Brain pericyte (primary cell): ENCODE data around the gene FNDC3B.

Source experiments
- DNase-seq: peaks from one replicate; pipeline ENCODE4 v3.0.0-alpha.2; 2012; ENCODE audit warnings: low read depth, low spot score

Gene FNDC3B

DNA sequence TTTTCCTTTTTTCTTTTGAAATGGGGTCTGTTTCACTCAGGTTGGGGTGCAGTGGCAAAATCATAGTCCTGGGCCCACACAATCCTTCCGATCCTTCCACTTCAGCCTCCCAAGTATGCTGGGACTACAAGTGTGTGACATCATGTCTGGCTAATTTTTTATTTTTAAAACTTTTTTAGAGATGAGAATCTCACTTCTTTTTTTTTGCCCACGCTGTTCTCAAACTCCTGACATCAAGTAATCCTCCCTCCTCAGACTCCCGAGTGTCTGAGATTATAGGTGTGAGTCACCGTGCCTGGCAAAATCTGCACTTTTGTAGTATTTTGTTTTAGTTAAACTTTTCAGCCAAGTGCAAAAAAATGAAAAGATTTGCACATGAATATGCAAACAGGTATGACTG, 171.0 kb downstream of the FNDC3B start:
- no peak for DNase-seq

DNA sequence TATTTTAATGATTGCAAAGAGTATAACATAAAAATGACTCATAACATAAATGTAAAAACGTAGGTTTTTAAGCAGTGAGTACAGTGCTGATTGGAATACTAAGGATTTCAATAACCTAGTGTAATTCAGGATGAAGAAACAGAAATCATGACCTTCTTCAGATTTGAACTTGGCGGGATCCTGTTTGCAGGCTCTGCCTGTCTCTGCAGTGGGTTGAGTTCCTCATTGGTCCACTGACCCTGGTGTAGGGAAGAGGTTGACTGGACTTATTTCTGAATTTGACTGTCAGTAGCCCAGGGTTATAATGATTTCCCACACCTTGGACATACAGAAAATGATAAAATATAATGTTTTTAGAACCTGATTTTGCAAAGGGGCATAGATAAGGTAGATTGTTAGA, 171.7 kb downstream of the FNDC3B start:
- no peak for DNase-seq

DNA sequence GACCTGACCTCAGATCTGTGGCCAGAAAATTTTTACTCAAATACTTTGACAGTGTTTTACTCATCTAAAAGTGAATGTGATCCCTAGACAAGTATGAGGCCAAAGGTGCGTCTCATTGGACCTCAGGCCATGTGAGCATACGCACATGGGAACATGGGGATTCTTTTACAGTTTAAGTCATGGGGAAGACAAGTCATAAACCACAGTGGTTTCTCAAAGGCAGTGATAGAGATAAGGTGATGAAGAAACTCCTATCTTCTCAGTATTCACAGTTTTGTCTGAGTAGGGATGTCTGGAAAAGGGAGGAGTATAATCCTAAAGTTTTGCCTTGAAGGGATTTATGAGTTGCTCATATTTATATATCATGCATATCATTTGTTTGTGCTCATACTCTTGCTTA, 173.8 kb downstream of the FNDC3B start:
- no peak for DNase-seq

DNA sequence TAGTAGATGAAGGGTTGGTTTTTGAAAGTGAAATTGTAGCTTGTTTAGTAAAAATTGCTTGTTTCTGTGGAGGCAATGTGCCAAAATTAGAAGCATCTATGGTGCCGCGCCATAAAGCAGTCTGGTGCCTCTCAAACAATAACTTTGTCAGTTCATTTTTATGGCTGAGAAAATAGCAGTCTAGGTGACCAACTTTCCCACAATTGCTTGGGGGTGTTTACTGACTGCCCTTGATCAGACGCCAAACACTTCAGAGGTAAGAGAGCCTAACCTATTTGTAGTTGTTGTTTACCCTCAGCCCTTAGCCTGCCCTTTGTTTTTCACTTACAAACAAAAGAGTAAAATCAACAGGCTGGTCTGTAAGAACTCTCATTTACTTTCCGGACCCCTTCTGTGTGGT, 174.5 kb downstream of the FNDC3B start:
- DNase-seq, result no peak

DNA sequence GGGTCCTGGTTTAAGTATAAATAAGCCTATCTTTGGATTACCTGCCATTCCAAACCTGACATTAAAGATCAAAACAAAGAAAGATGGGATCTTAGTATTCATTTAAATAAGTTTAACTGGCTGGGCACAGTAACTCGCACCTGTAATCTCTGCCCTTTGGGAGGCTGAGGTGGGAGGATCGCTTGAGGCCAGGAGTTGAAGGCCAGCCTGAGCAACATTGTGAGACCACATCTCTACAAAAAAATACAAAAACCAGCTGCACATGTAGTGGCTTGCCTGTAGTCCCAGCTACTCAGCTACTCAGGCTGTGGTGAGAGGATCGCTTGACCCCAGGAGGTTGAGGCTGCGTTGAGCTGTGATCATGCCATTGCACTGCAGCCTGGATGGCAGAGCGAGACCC, 176.9 kb downstream of the FNDC3B start:
- no peak for DNase-seq

DNA sequence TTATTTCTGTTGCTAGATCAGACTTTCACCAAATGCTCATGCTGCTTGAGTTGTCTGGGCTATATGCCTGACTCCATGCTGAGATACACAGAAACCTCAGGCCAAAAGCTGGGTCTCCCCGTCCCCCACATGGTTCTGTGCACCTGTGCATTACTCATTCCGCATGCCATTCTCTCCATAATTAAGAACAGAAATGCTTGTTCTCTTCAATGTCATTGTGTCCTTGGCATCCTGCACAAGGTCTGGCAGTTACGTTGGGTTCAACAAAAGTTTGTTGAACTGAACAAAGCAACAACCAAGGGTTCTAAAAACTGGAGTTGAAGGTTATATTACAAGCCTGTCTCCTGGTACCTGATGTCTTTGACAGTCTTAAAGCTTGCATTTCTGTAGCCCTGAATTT, 177.5 kb downstream of the FNDC3B start:
- DNase-seq, result no peak

DNA sequence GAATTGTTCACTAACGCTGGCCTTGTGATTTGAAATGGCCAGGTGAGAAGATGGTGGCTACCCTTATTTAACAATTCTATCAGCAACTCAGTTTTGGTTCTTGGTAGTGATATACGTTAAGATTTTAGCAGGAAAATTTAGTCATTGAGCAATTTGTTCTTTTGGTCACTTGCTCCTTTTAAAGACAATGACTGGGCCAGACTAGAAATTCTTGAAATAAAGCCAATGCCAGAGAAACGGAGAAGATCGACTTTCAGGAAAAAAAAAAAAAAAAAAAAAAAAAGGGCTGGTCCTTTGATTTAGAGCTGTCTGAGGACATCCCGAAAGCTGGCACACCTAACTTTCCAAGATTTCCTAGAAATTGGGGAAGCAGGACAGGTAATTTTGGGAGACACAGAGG, 178.5 kb downstream of the FNDC3B start:
- no peak for DNase-seq

DNA sequence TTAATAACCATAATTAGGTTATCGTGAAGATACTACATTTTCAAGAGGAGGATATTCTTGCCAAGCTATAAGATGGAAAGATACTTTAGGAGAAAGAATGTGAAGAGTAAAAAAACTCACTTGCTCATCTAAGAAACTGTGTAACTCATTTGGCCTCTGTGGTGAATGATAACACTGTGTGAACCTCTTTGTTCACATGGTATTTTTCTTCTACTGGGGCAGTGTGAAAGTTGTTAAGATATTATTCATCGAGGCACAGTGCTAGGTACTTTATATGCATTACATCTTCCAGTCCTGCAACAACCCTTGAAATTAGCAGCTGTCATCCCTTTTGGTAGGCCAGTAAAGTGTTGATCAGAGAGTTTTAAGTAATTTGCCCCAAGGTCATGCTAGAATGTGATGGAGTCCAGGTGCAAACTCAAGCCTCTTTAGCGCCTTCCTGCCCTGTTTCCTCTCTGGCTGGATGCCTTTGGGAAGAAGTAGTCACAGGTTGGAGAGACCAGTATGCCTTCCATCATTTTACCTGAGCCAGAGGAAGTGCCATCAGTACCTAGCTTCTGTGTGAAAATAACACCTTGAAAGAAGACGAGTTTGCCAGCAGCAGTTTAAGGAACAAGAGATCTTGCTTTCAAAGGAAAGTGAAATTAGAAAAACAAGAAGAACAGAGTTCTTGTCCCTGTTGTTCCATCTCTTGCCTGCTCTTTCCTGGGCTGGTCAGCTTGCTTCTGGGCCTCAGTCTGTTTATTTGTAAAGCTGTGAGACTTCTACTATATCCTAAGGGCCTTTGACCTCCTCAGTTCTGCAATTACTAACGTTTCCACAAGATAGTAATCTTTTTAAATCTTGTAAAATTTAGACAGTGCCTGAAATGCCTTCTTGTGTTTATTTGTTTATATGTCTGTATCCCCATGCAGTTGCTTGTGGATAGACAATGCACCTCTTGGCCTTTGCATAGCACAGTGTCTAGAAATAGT, 179.3 kb downstream of the FNDC3B start:
- DNase-seq, result no peak

DNA sequence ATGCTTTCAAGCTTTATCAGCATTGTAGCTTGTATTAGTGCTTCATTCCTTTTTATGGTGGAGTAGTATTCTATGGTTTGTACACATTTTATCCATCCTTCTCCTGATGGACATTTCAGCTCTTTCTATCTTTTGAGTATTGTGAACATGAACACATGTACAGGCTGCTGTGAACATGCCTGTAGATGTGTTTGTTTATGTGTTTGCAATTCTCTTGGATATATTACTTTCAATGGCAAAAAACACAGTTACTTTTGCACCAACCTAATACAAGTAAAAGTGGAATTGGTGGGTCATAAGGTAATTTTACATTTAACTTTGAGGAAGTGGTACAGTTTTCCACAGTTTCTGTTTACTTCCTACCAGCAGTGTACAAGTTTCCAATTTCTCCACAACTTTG, 180.4 kb downstream of the FNDC3B start:
- DNase-seq, result no peak

DNA sequence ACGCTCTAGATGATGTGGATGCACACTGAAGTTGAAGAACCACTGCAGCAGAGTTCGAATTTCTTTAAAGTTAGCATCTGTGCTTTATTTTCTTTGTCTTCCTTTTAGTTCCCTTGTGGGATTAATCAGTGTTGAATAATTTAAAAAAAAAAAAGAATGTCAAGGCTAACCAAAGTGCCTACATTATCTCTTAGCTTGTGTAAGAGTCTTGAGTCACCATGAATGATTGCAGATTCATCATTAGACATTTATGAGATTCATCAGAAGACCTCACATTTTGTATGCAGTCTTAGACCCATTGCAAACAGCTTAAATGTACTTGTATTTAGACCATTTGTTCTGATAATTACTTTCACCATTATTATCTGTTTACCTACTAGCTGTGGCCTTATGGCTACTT, 182.2 kb downstream of the FNDC3B start:
- DNase-seq, result no peak

DNA sequence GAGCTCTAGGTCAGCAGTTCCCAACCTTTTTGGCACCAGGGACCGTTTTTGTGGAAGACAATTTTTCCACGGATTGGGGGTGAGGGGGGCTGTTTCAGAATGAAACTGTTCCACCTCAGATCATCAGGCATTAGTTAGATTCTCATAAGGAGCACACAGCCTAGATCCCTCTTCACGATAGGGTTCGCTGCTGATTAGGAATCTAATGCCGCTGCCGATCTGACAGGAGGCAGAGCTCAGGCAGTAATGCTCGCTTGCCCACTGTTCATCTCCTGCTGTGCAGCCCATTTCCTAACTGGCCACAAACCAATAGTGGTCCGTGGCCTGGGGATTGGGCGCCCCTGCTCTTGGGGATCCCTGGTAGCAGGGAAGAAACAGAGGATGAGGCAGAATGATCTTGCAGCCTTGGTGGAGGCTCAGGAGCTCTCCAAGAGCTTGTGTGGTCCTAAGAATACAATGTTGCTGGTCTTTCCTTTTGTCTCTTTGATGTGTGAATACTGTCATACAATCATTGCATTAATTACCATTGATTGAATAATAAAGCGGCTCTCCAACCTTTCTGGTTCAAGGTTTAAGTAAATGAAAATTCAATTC, 183.2 kb downstream of the FNDC3B start:
- DNase-seq, result no peak

DNA sequence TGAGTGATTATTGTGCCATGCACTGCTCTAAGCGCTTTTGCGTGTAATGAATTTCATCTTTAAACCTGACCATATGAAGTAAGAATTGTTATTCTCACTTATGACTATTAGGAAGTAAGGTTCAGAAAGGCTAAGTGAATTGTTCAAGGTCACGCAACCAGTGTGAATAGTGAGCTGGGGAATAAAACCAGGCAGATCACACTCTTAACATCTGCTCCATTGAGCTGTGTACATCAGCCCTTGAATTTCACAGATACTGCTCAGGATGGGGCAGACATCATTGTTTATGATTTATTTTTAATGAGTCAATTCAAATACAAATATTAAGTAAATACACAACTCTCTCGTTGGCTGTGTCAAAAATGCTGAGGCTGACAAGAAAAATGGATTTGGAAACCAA, 184.5 kb downstream of the FNDC3B start:
- DNase-seq, result no peak

DNA sequence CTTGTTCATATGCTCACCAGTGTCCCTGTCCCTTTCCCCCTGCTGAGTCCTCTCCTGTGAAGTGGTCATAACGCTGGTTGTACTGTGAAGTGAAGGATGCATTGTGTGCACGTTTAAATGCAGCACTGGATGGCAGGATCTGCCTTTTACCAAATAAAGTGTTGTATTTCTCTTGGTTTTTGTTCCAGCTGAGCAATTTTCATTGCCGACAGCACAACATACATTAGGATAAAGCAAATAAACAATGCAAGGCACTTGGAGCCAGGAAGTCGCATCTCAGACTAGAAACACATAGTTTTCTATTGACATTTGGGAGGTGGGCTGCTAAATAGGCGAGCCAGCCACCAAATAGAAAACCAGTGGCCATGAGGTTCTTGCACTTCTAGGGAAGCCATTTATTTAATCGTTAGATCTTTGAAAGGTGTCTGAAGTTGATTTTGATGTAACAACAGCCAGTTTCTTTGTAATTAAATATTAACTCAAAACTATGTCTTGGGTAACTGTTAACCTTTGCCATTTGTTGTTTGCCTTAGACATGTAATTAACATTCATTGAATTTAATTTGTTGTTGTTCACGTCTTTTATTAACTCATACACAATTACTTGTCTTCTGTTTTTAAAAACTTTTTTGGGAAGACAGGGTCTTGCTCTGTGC, 185.3 kb downstream of the FNDC3B start:
- DNase-seq, result no peak

DNA sequence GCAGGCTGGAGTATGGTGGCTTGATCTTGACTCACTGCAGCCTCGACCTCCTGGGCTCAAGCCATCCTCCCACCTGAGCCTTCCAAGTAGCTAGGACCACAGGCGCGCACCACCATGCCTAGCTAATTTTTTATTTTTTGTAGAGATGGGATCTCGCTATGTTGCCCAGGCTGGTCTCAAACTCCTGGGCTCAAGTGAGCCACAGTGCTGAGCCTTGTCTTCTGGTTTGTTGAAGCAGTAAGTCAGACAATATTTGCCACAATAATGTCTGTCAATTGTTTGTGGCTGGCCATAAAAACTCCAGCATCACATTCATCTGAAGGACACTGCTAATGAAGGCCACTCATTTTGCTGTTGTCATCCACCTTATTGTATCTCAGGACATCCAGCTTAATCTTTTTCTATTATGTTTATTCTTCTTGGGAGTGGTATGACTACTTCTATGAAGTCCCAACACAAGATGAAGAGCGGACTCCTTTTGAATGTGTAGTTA, 185.9 kb downstream of the FNDC3B start:
- no peak for DNase-seq

DNA sequence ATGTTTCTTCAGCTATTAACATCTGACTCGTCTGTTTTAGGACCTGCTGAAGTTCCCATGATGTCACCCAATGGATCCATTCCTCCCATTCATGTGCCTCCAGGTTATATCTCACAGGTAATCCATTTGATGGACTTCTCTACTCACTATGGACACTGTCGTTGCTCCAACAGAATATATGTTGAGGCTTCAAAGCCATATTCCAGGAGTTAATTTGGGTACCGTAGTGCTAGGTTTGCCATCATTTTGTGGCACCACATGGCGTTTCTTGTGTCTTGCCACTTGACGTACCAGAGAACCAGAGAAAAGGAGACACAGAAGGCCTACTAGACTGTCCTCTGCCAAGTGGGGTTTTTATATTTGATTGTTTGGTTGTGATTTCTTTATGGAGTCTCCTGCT, 187.5 kb downstream of the FNDC3B start:
- DNase-seq, result no peak

DNA sequence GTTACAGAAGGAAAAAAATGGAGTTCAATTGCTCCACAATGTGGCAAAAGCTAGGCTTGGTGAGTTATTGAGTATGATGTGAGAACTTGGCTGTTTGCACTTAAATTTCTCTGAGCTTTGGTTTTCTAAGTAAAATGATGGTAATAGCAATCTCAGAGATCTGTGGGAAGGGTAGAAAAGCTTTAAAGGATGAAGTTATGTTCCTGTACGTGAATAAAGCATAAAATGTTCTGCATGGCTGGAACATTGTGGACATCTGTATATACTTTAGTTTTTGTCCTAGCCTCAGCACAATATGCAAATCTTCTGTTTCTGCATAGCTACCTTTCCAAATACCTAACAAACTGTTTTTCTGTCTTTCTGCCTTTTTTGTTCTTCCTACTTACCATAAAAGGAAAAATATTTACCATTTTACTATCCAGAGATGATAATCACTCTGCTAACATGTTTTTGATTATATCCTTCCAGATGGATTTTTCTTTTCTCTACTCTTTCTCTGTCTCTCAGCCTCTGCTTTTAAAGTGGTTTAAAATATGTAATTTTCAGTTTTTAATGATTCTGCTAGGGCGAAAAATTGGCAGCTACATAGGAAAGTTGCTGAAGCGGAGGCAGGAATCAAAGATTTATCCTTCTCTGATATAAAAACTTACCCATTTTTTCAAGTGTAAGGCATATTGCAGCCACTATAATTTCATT, 188.1 kb downstream of the FNDC3B start:
- DNase-seq, result no peak

DNA sequence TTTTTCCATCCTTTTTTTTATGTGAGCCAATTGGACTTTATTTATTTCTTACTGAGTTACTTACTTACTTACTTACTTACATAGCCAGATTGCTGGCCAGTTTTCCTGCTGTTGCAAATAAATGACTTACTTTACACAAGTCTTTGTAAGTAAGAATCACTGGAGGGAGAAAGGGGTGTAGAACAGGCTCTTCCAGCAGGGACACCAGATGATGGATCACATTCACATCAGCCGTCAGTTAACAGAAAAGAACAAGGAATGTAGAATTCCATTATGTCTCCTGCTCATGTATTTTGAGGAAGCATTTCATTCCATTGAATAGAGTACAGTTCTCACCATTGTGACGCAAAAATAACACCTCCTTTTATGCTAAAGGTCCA, 188.6 kb downstream of the FNDC3B start:
- DNase-seq, result no peak

DNA sequence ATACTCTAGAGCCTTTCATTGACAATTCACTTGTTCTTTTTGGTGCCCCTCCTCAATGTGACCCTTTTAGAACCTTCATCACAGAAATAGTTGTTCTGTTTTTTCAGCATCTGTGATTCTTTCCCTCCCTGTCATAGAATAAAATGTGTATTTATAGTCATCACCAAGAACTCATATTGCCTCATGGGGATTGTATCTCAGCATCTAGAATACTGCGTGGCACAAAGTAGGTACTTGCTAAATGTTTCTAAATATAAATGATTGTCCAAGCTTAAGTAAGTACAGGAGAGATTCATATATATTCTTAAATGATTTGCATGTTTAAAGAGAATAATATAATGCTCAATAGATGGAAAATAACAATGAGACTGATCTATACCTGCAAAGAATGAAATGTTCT, 190.1 kb downstream of the FNDC3B start:
- no peak for DNase-seq

DNA sequence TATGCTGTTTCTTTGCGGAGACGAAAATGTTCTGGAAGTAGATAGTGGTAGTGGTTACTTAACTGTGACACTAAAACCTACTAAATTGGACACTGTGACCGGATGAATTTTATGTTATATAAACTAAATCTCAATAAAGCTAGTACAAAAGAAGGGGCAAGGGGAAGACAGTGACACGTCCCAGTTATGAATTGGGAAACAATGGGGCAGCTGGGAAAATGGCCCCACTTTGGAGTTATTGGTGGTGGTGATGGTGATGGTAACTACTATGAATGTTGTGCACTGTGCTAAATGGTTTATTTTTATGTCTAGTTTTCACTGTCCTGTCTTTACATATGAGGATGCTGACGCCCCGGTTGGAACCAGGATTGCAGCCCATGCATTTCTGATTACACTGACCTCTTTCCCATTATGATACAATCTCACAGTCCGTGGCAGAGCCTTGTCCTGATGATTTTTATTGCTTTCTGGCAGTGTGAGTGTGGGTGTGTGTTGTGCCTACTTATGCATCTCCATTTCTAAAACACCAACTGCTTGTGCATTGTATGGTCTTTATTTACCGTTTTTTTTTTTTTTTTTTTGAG, 192.0 kb downstream of the FNDC3B start:
- no peak for DNase-seq

DNA sequence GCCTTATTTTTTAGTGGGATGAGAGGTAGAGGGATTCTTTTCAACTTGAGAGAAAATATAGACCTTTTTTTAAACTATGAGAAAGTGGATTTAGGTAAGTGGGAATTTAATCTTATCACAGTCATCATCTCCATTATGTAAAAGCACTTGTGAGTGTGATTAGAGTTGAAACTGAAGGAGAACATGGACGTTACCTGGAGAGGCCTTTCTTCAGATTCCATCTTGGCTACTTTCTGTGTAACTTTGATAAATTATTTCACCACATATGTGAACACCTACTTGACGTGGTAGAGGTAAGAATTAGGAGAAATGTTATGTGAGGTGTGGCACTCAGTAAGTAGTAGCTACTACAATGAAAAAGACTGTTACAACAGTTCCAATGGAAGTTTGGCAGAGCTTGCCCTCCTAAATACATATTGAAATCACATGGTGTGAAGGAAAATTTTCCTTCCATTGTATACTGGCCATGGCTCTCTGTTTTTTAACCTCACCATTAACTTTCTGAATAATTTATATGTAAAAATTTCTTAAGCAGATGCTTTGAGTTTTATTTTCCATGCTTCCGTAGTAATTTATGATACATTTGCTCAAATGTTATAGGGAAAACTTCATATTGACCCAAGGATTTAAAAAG, 193.3 kb downstream of the FNDC3B start:
- no peak for DNase-seq
